GM12872 (cell line): ENCODE data around the gene RAD52.

Experiments
- TF ChIP-seq, protein P1 (sequence below): IDR thresholded peaks from 3 replicates; pipeline ENCODE4 v1.5.1; 2011; ENCODE audit warnings: low read depth, mild to moderate bottlenecking, low read length, moderate library complexity; ENCODE audit not compliant: insufficient read depth

Gene RAD52

DNA sequence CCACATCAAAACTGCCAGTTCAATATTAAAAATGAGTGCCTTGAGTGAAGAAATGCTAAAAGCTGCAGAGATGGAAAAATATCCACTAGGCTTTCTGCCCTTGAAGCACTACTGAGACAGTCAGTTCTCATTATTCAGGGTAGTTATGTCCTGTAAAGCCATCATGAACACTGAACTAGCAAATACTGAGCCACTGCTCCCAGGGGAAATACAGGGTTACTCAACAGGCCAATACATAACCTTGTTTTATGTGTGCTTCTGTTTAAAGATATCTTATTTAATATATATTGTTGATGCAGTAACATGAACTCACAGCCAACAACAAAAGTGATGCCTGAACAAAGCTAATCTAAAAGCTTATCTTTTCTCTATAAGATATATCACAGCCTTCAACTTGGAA lies 3.3 kb downstream of the RAD52 start:
- TF ChIP-seq, protein P1, sequence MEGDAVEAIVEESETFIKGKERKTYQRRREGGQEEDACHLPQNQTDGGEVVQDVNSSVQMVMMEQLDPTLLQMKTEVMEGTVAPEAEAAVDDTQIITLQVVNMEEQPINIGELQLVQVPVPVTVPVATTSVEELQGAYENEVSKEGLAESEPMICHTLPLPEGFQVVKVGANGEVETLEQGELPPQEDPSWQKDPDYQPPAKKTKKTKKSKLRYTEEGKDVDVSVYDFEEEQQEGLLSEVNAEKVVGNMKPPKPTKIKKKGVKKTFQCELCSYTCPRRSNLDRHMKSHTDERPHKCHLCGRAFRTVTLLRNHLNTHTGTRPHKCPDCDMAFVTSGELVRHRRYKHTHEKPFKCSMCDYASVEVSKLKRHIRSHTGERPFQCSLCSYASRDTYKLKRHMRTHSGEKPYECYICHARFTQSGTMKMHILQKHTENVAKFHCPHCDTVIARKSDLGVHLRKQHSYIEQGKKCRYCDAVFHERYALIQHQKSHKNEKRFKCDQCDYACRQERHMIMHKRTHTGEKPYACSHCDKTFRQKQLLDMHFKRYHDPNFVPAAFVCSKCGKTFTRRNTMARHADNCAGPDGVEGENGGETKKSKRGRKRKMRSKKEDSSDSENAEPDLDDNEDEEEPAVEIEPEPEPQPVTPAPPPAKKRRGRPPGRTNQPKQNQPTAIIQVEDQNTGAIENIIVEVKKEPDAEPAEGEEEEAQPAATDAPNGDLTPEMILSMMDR = no peak

DNA sequence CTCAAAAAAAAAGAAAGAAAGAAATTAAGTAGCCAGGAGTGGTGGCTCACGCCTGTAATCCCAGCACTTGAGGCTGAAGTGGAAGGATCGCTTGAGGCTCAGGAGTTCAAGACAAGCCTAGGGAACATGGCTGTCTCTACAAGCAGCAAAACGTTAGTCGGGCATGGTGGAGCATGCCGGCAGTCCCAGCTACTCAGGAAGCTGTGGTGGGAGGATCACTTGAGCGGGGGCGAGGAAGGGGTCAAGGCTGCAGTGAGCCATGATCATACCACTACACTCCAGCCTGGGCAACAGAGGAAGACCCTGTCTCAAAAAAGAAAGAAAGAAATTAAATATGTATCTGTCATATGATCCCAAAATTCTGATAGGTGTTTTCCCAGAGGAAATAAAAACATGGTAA lies 5.3 kb downstream of the RAD52 start:
- TF ChIP-seq, protein P1 = no peak

DNA sequence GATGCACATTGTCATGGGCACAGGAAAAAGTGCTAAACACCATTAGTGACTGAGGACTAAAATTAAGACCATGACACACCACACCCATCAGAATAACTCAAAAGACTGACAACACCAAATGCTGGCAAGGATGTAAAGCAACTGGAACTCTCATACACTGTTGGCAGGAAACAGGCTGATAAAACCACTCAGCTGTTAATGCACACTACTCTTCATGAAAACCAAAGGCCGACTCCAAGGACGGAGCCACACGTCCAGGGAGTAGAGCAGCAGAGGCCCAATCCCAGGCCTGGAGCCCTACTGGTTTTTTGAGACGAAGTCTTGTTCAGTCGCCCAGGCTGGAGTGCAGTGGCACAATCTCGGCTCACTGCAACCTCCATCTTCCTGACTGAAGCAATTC lies 6.4 kb downstream of the RAD52 start:
- TF ChIP-seq, protein P1 = no peak

DNA sequence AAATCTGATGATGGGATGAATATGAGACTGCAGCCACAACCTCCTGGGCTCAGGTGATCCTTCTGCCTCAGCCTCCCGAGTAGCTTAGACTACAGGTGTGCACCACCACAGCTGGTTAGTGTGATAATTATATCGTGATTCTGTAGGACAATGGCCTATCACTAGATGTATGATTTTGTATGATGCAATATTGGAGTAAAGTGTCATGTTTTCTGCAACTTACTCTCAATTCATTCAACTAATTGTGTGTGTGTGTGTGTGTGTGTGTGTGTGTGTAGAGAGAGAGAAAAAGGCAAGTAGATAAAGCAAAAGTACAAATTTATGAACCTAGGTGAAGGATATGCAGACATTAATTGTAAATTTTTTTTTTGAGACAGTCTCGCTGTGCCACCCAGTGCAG lies 10.7 kb downstream of the RAD52 start:
- TF ChIP-seq, protein P1 = no peak

- TF ChIP-seq, protein P1 = no peak
Observed at GRCh38 chr12:936377-937345, 12.8 kb downstream of the RAD52 start.

DNA sequence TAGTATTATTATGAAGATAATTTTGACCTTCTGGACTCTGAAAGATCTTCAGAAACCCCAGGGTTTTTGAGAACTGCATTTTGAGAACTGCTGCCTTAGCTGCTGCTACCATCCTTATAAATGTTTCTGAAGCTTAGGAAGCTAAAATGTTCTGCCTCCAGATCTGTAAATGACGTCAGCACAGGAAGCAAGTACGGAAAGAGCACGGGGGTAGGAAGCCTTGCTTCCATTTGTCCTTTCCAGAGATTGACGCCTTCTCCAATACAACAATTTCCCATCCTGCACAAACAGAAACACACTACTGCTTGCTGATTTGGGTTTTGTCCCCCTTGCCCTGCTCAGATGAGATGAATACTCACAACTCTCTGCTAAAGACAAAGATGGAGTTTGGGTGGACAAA lies 17.9 kb downstream of the RAD52 start:
- TF ChIP-seq, protein P1 = no peak

DNA sequence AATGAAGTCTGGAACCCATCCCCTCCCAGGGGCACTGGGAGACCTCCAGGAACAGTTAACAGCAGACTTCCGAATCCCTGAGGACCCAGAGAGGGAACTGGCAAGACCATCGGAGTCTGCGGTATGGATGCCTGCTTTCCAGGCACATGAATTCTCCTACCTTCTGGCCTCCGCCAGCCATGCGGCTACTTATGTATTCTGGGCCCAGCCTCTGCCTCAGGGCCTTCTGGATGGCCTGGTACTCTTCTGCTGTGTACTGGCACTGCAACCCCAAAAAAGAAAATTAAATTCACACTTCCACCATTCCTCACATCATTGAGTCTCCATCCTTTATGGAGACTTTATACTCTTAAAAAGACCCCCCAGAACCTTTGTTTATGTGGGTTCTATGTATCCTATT lies 18.4 kb downstream of the RAD52 start:
- TF ChIP-seq, protein P1 = no peak
